GM12878 (cell line): Measurements from ENCODE around the gene HCLS1. TPM values are rescaled to one million over a fixed set of nuclear protein-coding genes. Genes with fewer than 3 reads are reported as not detected.

Experiments
- ATAC-seq: fragments of 200-7000 bp; cut with Tn5 transposase; 3 replicates; pipeline ENCODE4 v1.9.1; 2020; ENCODE audit warnings: mild to moderate bottlenecking, moderate library complexity
- BruUV-seq: library from RNA; stranded (reverse); fragments of 400-500 nt; replicated peaks from 2 replicates; lab custom pipeline; 2021; lab: Mats Ljungman, UMichigan
- CTCF ChIA-PET: fragments of 300-600 bp; sonication (Branson Sonifier 250); formaldehyde crosslinking; extraction: SDS; loops from one replicate; lab custom pipeline; 2021; ENCODE audit warnings: inconsistent platforms; lab: Yijun Ruan, JAX
- POLR2A ChIA-PET: fragments of 350-600 bp; formaldehyde crosslinking; extraction: SDS; loops from one replicate; lab custom pipeline; 2021; ENCODE audit warnings: inconsistent platforms; lab: Charles Lee
- RAD21 ChIA-PET: fragments of 300-600 bp; sonication (Branson Sonifier 250); formaldehyde crosslinking; loops from one replicate; lab custom pipeline; 2023; ENCODE audit warnings: antibody characterized with exemption; ENCODE audit not compliant: unreplicated experiment; lab: Charles Lee
- SMC1A ChIA-PET: fragments of 300-600 bp; sonication (Branson Sonifier 250); formaldehyde crosslinking; loops from one replicate; lab custom pipeline; 2023; ENCODE audit not compliant: unreplicated experiment, uncharacterized antibody; lab: Charles Lee
- DNase-seq: peaks from one replicate; pipeline ENCODE4 v3.0.0-alpha.2; 2011; ENCODE audit warnings: low read depth, low spot score
- FAIRE-seq: peaks from 3 replicates; lab custom pipeline; 2011; peaks lifted over from hg19 to GRCh38; lab: Jason Lieb, UNC
- H2AFZ ChIP-seq: 2 replicates; pipeline ENCODE4 v1.6.0; 2011; ENCODE audit warnings: low read depth, low read length, control low read depth; ENCODE audit not compliant: control insufficient read depth
- H3K27ac ChIP-seq: 2 replicates; pipeline ENCODE4 v1.5.1; 2011; ENCODE audit warnings: control low read depth; ENCODE audit not compliant: control insufficient read depth, insufficient read depth
- H3K27me3 ChIP-seq, 2 experiments: replicated peaks in 1 of 2; 2 replicates each; pipeline versions ENCODE4 v1.6.0 to v1.6.1; 2011; ENCODE audit warnings: low read length in 1 of 2; ENCODE audit not compliant: control insufficient read depth in 2 of 2, insufficient read depth in 2 of 2
- H3K36me3 ChIP-seq, 2 experiments: 2 replicates each; pipeline ENCODE4 v1.5.1; 2011; ENCODE audit warnings: low read length in 1 of 2; ENCODE audit not compliant: control insufficient read depth in 2 of 2, insufficient read depth in 2 of 2
- H3K4me1 ChIP-seq: 2 replicates; pipeline ENCODE4 v1.6.1; 2011; ENCODE audit warnings: mild to moderate bottlenecking, low read length, moderate library complexity, mixed read lengths; ENCODE audit not compliant: control insufficient read depth, insufficient read depth
- H3K4me2 ChIP-seq: 2 replicates; pipeline ENCODE4 v1.6.0; 2011; ENCODE audit warnings: control low read depth; ENCODE audit not compliant: control insufficient read depth, insufficient read depth
- H3K4me3 ChIP-seq: fragments of 200-600 bp; sonication (generic); 2 replicates; pipeline ENCODE4 v1.5.1; 2016
- H3K79me2 ChIP-seq: 2 replicates; pipeline ENCODE4 v1.6.0; 2011; ENCODE audit warnings: low read length; ENCODE audit not compliant: control insufficient read depth, insufficient read depth
- H3K9ac ChIP-seq: 2 replicates; pipeline ENCODE4 v1.8.0; 2011; ENCODE audit warnings: low read length, control low read depth, mixed read lengths; ENCODE audit not compliant: control insufficient read depth, insufficient read depth
- H3K9me3 ChIP-seq: replicated peaks from 3 replicates; pipeline ENCODE4 v1.5.1; 2011; ENCODE audit warnings: mild to moderate bottlenecking, low read length; ENCODE audit not compliant: control insufficient read depth, insufficient read depth
- H4K20me1 ChIP-seq: 2 replicates; pipeline ENCODE4 v1.6.0; 2011; ENCODE audit not compliant: control insufficient read depth, insufficient read depth
- ASH2L ChIP-seq: fragments of 300-600, 200-600 bp; sonication (generic); IDR thresholded peaks from 2 replicates; pipeline ENCODE4 v1.6.1; 2017; ENCODE audit warnings: low read depth, mild to moderate bottlenecking, borderline replicate concordance
- IKZF1 ChIP-seq: fragments of 450-650 bp; conservative IDR thresholded peaks from 2 replicates; pipeline ENCODE4 v1.6.1; 2017; ENCODE audit warnings: antibody characterized with exemption, mild to moderate bottlenecking
- MEF2A ChIP-seq: IDR thresholded peaks from 2 replicates; pipeline ENCODE4 v1.6.1; 2011; ENCODE audit warnings: low read depth, mild to moderate bottlenecking, low read length, moderate library complexity; ENCODE audit not compliant: insufficient read depth
- RB1 ChIP-seq: fragments of 450-650 bp; formaldehyde crosslinking; IDR thresholded peaks from 2 replicates; pipeline ENCODE4 v1.6.1; 2017; ENCODE audit warnings: mild to moderate bottlenecking, borderline replicate concordance
- SPI1 ChIP-seq: IDR thresholded peaks from 2 replicates; pipeline ENCODE4 v1.6.1; 2011; ENCODE audit warnings: low read depth, mild to moderate bottlenecking, low read length, moderate library complexity, borderline replicate concordance; ENCODE audit not compliant: insufficient read depth
- ZSCAN29 ChIP-seq: fragments of 450-650 bp; IDR thresholded peaks from 2 replicates; pipeline ENCODE4 v1.6.1; 2017; ENCODE audit warnings: mild to moderate bottlenecking, moderate library complexity
- WGBS: methylation state at CpG from one replicate; pipeline ENCODE4 v1.1.6; 2016; ENCODE audit warnings: low lambda C conversion rate; ENCODE audit not compliant: insufficient replicate concordance, insufficient coverage; ENCODE audit errors: missing lambda C conversion rate; 5-methylcytosine and 5-hydroxymethylcytosine counted together
- in situ Hi-C: fragments of 300-500 bp; cut with MboI; formaldehyde crosslinking; loops from 9 replicates; pipeline ENCODE4 v1.14.3; 2018; ENCODE audit warnings: mixed read lengths
- intact Hi-C: fragments of 100-400 bp; cut with micrococcal nuclease; formaldehyde crosslinking; loops from one replicate; pipeline ENCODE4 v1.14.2; 2022; ENCODE audit not compliant: unreplicated experiment
- polyA plus RNA-seq, 11 experiments: library from polyadenylated mRNA; depleted of rRNA in 4 of 11; unstranded in 6 of 11; stranded (reverse) in 5 of 11; fragments of >200 nt; fragmentation: Nextera tagmentation in 4 of 11; fragmentation: Illumina TruSeq in 1 of 11; extraction: Ambion mirVana in 4 of 11; extraction: Trizol in 1 of 11; gene quantifications; 1 replicate in 1 of 11; 2 replicates in 10 of 11; pipeline versions ENCODE4 v1.2.1 to v1.2.3, GENCODE V29; 2011 to 2016; ENCODE audit warnings: inconsistent platforms in 2 of 11, missing spikeins in 2 of 11, low read depth in 1 of 11
- total RNA-seq, 4 experiments: library from RNA; depleted of rRNA in 3 of 4; stranded (reverse); fragments of >200 nt in 3 of 4; fragmentation: Illumina TruSeq in 1 of 4; extraction: Trizol in 1 of 4; gene quantifications; 2 replicates each; pipeline versions ENCODE4 v1.2.1 to v1.2.3, GENCODE V29; 2013 to 2021
- TF ChIP-seq, protein P1 (sequence below): fragments of 450-650 bp; IDR thresholded peaks from 2 replicates; pipeline ENCODE4 v1.6.1; 2018; ENCODE audit warnings: mild to moderate bottlenecking, low read depth, moderate library complexity; ENCODE audit not compliant: partially characterized antibody

The HCLS1 gene
- total and polyA plus RNA-seq, 10 of the 15 experiments (the other 5 are each of a cell fraction or from before 2014, with no cell fraction given) = 51.6 to 344 (median 231) TPM

- DNase-seq (no peak), FAIRE-seq (no peak)
- Histone ChIP-seq H3K9ac (no peak overlapping the region), H4K20me1 (no peaks in the 10 kb centered on the region), H3K36me3 (peaks cover 6 to 19% of the 10 kb centered on the region in 2 experiments), H3K79me2 (peaks cover 15% of the 10 kb centered on the region), H2AFZ (no peak overlapping the region), H3K4me3 (no peak overlapping the region)
- in situ Hi-C loops = loop anchor here (10.0 kb wide), 1 partner anchor 1035 kb away; the partner anchor contains the start of gene PARP14
- TF ChIP-seq MEF2A (no peak), IKZF1 (no peak), ZSCAN29 (no peak), SPI1 (no peak)
- TF ChIP-seq, all 136 proteins: peak for 0
- intact Hi-C loops = loop anchor here (10.0 kb wide), 1 partner anchor 425 kb away; no protein-coding TSS in a partner anchor
- no peak for ATAC-seq
- Histone ChIP-seq H3K4me2 (no peak overlapping the region), H3K9me3 (no peaks in the 10 kb centered on the region; the same call in 2 of the 3 replicates), H3K27ac (no peak overlapping the region), H3K4me1 (peaks cover 12% of the 10 kb centered on the region), H3K27me3 (no peaks in the 10 kb centered on the region)
- ChIA-PET RAD21 (no interaction called here), SMC1A (interaction anchor here (1.2 to 1.8 kb wide), 2 partner anchors 10 kb away, joined by 4 to 6 read pairs; partner anchors contain the start of gene HCLS1), CTCF (interaction anchor here (1.1 kb wide), 1 partner anchor 49 kb away, joined by 3 read pairs; no protein-coding TSS in a partner anchor), POLR2A (interaction anchor here (2.6 kb wide), 1 partner anchor 11 kb away, joined by 14 read pairs; the partner anchor contains the start of gene HCLS1)
- no TSS peak for BruUV-seq
Measured at GRCh38 chr3:121649645-121650044, 11.1 kb downstream of the HCLS1 start.

- BruUV-seq = no TSS peak
- DNase-seq = no peak
- FAIRE-seq = no peak
- no peaks in the 10 kb centered on the region for H3K4me1 ChIP-seq
- no peak overlapping the region for H2AFZ ChIP-seq
- WGBS = 97% methylated on average over 6 of the region's 6 CpGs
- H3K9ac ChIP-seq = no peak overlapping the region
- no peaks in the 10 kb centered on the region for H4K20me1 ChIP-seq
- H3K79me2 ChIP-seq = peaks cover 4% of the 10 kb centered on the region; the same call in 1 of the 2 replicates
- no peaks in the 10 kb centered on the region for H3K27me3 ChIP-seq
- in situ Hi-C loops (no loop called here), intact Hi-C loops (no loop called here)
- peaks cover 10 to 22% of the 10 kb centered on the region in 2 experiments; a peak in 3 of 4 replicates for H3K36me3 ChIP-seq
- H3K4me3 ChIP-seq = no peak overlapping the region
- ChIA-PET SMC1A (interaction anchor here (0.6 to 1.4 kb wide), 3 partner anchors 11 to 52 kb away, joined by 3 to 6 read pairs (median 3); no protein-coding TSS in a partner anchor), RAD21 (interaction anchor here (0.6 kb wide), 1 partner anchor 183 kb away, joined by 3 read pairs; no protein-coding TSS in a partner anchor), POLR2A (no interaction called here), CTCF (no interaction called here)
- TF ChIP-seq RB1 (no peak), ASH2L (no peak)
- TF ChIP-seq, protein P1, sequence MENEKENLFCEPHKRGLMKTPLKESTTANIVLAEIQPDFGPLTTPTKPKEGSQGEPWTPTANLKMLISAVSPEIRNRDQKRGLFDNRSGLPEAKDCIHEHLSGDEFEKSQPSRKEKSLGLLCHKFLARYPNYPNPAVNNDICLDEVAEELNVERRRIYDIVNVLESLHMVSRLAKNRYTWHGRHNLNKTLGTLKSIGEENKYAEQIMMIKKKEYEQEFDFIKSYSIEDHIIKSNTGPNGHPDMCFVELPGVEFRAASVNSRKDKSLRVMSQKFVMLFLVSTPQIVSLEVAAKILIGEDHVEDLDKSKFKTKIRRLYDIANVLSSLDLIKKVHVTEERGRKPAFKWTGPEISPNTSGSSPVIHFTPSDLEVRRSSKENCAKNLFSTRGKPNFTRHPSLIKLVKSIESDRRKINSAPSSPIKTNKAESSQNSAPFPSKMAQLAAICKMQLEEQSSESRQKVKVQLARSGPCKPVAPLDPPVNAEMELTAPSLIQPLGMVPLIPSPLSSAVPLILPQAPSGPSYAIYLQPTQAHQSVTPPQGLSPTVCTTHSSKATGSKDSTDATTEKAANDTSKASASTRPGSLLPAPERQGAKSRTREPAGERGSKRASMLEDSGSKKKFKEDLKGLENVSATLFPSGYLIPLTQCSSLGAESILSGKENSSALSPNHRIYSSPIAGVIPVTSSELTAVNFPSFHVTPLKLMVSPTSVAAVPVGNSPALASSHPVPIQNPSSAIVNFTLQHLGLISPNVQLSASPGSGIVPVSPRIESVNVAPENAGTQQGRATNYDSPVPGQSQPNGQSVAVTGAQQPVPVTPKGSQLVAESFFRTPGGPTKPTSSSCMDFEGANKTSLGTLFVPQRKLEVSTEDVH = no peak
- H3K27ac ChIP-seq = no peak overlapping the region
- H3K9me3 ChIP-seq = no peaks in the 10 kb centered on the region
- H3K4me2 ChIP-seq = no peak overlapping the region
- no peak for ATAC-seq
Measured at GRCh38 chr3:121648219-121648958, 12.3 kb downstream of the HCLS1 start.
